Psoas muscle (tissue), 8 donors: Measurements from ENCODE around the gene SETD1A. TPM values are rescaled to one million over a fixed set of nuclear protein-coding genes. Genes with fewer than 3 reads are reported as not detected.

Experiments used
- ATAC-seq, 4 donors: fragments of 200-7000 bp; cut with Tn5 transposase; one replicate each; pipeline ENCODE4 v1.9.1; 2020; ENCODE audit warnings: moderate library complexity in 3 of 4, mild to moderate bottlenecking in 2 of 4
- DNase-seq, 2 donors: peaks; one replicate each; pipeline ENCODE4 v3.0.0-alpha.2; 2020
- H3K27ac ChIP-seq: fragments of 200-600 bp; one replicate; pipeline ENCODE4 v1.8.0; 2022
- H3K27me3 ChIP-seq, 3 donors: fragments of 200-600 bp in 1 of 3; one replicate each; pipeline versions ENCODE4 v1.6.1 to v1.8.0; 2013 to 2022; ENCODE audit warnings: low read length in 2 of 3, mild to moderate bottlenecking in 2 of 3, moderate library complexity in 1 of 3; ENCODE audit not compliant: insufficient read depth in 3 of 3
- H3K36me3 ChIP-seq, 2 donors: fragments of 200-600 bp in 1 of 2; one replicate each; pipeline versions ENCODE4 v1.6.1 to v1.8.0; 2013 to 2022; ENCODE audit warnings: low read depth in 1 of 2, mild to moderate bottlenecking in 1 of 2, moderate library complexity in 1 of 2; ENCODE audit not compliant: insufficient read depth in 1 of 2
- H3K4me1 ChIP-seq: fragments of 200-600 bp; one replicate; pipeline ENCODE4 v1.8.0; 2022
- H3K4me3 ChIP-seq: fragments of 200-600 bp; one replicate; pipeline ENCODE4 v1.8.0; 2022; ENCODE audit warnings: mild to moderate bottlenecking
- H3K9me3 ChIP-seq: fragments of 200-600 bp; one replicate; pipeline ENCODE4 v1.8.0; 2022
- CTCF ChIP-seq: fragments of 200-600 bp; IDR thresholded peaks from one replicate; pipeline ENCODE4 v1.8.0; 2022; ENCODE audit warnings: antibody characterized with exemption
- WGBS, 3 donors: extraction: QIAGEN DNeasy Blood & Tissue Kit; methylation state at CpG; one replicate each; pipeline versions ENCODE4 v1.1.6 to v1.1.7; 2013; 5-methylcytosine and 5-hydroxymethylcytosine counted together
- intact Hi-C, 2 donors: fragments of 100-400 bp; cut with DNase I; formaldehyde crosslinking; loops; one replicate each; pipeline versions ENCODE4 v1.11.0 to v1.14.2; 2022
- polyA plus RNA-seq, 3 donors: library from polyadenylated mRNA; stranded (reverse); fragments of 200-250 nt; gene quantifications; one replicate each; pipeline ENCODE4 v1.2.3, GENCODE V29; 2013
- total RNA-seq, 4 donors: library from RNA; stranded (reverse); fragmentation: NEBNext Ultra II Directional in 2 of 4; extraction: Animal tissue kit (Norgen Biotek cat#: 25700) in 2 of 4; gene quantifications; one replicate each; pipeline versions ENCODE4 v1.2.1 to v1.2.4, GENCODE V29; 2021 to 2023
- donor health status: healthy with polysubstance abuse.
- donor health status: DM: no; HTN: no; CAD: no; lungs with moderate emphysema.
- donor health status: Bipolar disorder and iron deficiency.
- donor health status: healthy.
- donor health status: DM: yes; HTN: yes; CAD: no.
- donor health status: DM: no; HTN: no; CAD: no.
- donor health status: DM: no; HTN: no; CAD: no.
- donor health status: DM: yes; HTN: yes; CAD: no.

The SETD1A gene
- total and polyA plus RNA-seq, 7 donors = 7.9 to 19.0 (median 14.9) TPM

- no peak for DNase-seq
- WGBS, 3 donors = 52 to 60% (median 58%) methylated on average over 10 of the region's 10 CpGs
- H3K9me3 ChIP-seq = no peaks in the 10 kb centered on the region
- H3K36me3 ChIP-seq = no peaks in the 10 kb centered on the region
- TF ChIP-seq CTCF = no peak
- intact Hi-C loops = no loop called here
- H3K27ac ChIP-seq = no peak overlapping the region
- H3K4me3 ChIP-seq = no peak overlapping the region
- H3K27me3 ChIP-seq = peaks cover 0 to 2% (median under 1%) of the 10 kb centered on the region in 3 donors
- H3K4me1 ChIP-seq = peaks cover 6% of the 10 kb centered on the region
- ATAC-seq = no peak
These were observed 44.7 kb downstream of the SETD1A start for GRCh38 chr16:31002250-31002700.

- DNase-seq (no peak), ATAC-seq (no peak)
- Histone ChIP-seq H3K36me3 (no peaks in the 10 kb centered on the region), H3K4me1 (peaks cover under 1% of the 10 kb centered on the region), H3K27ac (no peak overlapping the region), H3K4me3 (no peak overlapping the region), H3K27me3 (peaks cover 0 to 6% (median 2%) of the 10 kb centered on the region in 3 donors), H3K9me3 (no peaks in the 10 kb centered on the region)
- no peak for TF ChIP-seq CTCF
- intact Hi-C loops = no loop called here
- WGBS, 3 donors = 71 to 83% (median 81%) methylated on average over 8 to 9 of the region's 9 CpGs
These were observed 45.3 kb downstream of the SETD1A start for GRCh38 chr16:31002862-31003341.

DNA sequence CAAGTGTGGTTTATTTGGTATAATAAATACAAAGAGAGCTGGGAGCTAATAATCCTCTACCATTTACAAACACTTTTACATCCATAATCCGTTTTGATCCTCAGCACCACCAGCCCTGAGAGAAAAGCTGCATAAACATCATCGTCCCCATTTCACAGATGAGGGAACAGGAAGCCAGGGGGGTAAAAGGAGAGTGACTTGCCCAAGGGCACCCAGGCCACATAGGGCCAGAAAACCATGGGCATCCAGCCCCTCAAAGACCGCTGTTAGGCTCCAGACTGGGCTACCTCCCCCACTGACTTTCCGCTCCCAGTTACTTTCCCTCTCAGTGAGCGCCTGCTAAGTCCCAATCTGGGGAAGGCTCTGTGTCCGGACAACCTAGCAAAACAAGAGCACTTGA lies 46.2 kb downstream of the SETD1A start:
- Histone ChIP-seq H3K9me3 (no peaks in the 10 kb centered on the region), H3K27ac (no peak overlapping the region), H3K4me3 (no peak overlapping the region), H3K36me3 (no peaks in the 10 kb centered on the region), H3K4me1 (no peaks in the 10 kb centered on the region), H3K27me3 (peaks cover 0 to 13% (median 4%) of the 10 kb centered on the region in 3 donors)
- DNase-seq = no peak
- WGBS, 3 donors = 87 to 91% (median 91%) methylated on average over 6 of the region's 6 CpGs
- ATAC-seq = no peak
- no peak for TF ChIP-seq CTCF
- intact Hi-C loops = no loop called here

- ATAC-seq (no peak), DNase-seq (no peak)
- 60 to 75% (median 61%) methylated on average over 2 of the region's 2 CpGs for WGBS, 3 donors
- H3K27me3 ChIP-seq = peaks cover 0 to 21% (median 9%) of the 10 kb centered on the region in 3 donors
- intact Hi-C loops = no loop called here
- H3K9me3 ChIP-seq = no peaks in the 10 kb centered on the region
- H3K27ac ChIP-seq = no peak overlapping the region
- no peak for TF ChIP-seq CTCF
- H3K36me3 ChIP-seq = no peaks in the 10 kb centered on the region
- H3K4me1 ChIP-seq = no peaks in the 10 kb centered on the region
- H3K4me3 ChIP-seq = no peak overlapping the region
These were observed 47.1 kb downstream of the SETD1A start for GRCh38 chr16:31004658-31005057.
